GM21528 (cell line): ENCODE measurements around the gene OTP.

Experiments used
- ATAC-seq: cut with Tn5 transposase; IDR thresholded peaks from one replicate; pipeline ENCODE4 v1.9.1; 2021; ENCODE audit warnings: mild to moderate bottlenecking, moderate library complexity; ENCODE audit not compliant: unreplicated experiment, low FRiP score

The OTP gene

DNA sequence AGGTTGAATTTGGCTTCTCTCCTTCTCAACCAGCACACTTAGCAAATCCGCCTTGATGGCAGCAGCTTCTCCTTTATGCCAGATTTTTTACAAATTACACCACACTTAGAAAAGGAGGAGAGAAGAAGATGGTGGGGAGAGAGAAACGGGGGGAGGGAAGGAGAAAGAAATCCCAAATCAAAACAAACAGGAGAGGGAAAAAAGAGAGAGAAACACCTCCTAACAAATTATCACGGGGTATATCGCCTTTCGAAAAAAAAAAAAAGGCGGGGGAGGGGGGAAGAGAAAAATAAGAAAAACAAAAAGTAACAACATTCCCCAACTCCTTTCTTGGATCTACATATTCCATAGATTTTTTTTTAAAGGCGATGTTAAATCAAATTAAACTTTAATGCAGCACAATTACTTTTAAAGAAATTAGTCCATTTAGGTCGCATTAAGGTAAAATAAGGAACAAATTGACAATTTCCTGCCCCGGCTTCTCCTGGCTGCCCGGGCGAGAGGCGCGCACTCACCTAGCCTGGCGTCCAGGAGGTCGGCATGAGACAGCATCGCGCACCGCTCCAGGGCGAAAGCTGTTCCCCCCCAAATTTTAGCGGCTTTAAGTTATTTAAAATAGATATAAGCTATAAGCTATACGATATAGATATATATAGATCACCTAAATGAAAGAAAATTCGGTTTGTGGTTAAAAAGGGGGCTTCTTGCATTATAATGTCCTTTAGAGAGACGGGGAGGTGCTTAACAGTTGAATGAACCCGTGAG, at the start of gene OTP:
TSS of gene OTP (minus strand) at position 716 of the 765 bp plus-strand sequence. CDS start at position 552, 164 bp downstream.
- no peak for ATAC-seq

DNA sequence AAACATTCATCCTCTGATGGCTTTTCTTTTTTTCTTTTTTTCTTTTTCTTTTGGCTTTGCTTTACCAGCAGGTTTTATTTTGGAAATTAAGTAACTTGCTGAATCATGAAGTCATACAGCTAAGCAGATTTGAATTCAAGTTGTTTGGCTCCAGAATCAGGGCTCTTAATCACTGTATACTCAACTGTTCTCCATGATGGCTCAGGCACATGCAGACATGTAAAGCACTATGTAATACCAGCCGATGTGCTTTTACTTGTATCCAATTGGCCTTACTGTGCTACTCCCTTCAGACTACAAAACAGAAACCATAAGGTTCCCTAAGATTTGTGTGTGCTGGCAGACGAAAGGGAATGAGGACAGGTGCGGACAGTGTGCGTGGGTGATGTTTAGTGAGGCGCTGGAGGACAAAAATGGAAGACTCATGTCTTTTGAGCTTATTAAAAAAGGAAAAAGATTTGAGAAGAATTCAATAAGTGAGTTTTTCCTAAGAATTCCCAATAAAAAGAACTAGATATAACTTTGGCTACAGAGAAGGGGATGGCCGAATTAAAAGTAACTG, 44.7 kb upstream of the OTP start:
- no peak for ATAC-seq

DNA sequence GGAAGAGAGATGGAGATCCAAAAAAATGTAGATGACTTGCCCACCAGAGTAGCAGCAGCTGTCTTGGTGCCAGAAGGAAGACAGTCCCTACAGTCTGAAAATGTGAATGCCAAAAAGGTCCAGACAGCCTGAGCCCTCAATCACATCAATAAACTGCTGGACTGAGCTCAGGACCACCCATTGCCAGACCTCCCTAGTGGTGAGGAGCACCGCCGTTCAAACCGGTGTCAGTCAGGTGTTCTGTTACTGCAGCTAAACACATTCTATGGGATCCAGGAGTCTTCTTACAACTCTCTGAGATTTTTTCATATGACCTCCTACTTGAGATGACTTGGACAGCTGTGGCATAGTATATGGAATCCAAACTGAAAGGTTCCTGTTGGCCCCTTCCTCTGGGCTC, 32.0 kb upstream of the OTP start:
- no peak for ATAC-seq

DNA sequence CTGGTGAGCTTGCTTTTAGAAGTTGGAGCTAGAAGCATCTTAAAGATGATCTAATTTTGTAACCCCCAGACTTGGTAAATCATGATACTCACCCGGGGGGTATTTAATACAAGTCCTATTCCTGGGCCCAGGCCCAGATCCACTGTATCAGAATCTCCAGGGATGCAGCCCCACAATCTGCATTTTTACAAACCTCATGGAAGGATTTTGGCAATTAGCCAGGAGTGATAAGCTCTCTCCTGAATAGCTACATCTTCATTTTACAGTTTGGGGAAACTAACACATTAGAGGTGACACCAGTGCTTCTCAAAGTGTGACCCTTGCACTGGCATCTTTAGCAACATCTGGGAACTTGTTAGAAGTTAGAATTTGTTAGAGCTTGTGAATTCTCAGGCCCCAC, 31.2 kb upstream of the OTP start:
- ATAC-seq: no peak

DNA sequence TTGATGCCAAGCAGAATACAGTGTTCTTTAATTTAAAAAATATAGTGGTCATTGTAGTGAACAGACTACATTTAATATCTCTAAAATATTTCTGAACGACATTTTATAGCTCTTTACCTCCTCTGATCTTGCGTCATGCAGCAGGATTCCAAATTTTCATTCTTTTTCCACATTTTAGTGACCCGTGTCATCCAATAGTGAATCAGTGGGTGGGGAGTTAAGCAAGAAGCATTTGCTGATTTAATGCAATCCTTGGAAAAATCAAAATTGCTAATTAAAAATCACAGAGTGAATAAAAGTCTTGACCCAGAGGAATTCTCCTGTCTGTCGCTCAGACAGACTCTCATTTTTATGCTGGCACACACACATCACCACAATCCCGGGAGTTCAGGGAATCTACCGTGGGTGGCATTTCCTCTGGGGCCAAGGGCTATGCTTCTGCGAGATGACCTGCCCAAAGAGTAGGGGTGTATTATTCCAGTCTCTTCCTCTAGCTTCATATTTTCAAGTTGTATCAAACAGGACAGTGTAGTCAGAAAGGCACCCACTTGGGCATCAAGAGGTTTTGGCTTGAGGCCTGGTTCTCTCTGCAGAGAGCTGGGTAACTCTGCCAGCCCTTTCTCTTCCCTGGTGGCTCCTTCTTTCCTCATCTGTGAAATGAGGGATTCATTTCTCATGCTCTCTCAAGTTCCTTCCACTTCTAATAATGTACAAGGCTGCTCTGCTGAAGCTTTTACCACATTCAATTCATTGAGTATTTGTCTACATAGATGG, 24.8 kb upstream of the OTP start:
- ATAC-seq: no peak

DNA sequence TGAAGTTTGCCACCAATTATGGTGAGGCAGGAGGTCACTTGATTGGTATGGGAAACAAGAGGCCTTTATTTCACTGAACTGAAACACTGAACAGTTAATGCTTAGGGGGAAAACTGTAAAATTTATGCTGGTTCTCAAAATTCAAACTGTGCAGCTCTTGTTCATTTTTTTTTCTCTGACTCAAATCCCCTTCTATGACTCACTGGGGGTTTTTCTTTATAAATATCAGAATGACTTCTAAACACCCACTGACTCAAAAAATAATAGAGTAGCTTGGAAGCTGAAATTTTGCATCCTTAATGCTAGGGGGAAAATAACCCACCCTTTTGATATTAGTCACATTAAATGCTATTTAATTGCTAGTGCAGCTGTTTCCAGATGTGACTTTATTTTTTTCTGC, 24.1 kb upstream of the OTP start:
- ATAC-seq: no peak

DNA sequence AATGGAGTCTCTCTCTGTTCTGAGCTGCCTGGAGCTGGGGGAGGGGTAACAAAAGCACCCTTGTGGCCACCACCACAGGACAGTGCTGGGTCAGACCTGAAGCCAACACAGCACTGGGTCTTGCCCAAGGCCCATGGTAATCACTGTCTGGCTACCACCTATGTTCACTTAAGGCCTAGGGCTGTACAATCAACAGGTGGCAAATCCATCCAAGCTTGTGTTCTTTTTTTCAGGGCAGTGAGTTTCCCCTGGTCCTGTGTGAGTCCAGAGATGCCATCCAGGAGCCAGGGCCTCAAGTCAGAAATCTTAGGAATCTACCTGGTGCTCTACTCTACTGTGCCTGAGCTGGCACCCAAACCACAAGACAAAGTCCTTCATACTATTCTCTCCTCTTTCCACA, 20.1 kb upstream of the OTP start:
- no peak for ATAC-seq

DNA sequence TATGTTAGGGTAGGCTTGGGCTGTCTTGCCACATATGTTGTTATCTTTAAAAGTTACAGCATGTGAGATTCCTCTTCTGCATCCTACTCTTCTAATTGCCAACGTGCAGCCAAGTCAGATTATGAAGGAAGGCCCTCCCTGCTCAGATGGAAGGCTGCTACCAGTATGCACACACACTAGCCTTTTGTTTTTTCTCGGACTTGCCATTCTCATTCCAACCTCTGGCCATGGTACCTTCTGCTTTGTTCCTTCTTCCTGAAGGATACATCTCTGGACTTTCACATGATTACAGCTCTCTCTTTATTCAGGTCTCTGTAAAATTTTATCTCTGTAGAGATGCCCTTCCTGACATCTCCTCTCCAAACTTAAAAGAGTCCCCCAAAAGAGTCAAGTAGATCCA, 12.8 kb upstream of the OTP start:
- ATAC-seq: no peak

DNA sequence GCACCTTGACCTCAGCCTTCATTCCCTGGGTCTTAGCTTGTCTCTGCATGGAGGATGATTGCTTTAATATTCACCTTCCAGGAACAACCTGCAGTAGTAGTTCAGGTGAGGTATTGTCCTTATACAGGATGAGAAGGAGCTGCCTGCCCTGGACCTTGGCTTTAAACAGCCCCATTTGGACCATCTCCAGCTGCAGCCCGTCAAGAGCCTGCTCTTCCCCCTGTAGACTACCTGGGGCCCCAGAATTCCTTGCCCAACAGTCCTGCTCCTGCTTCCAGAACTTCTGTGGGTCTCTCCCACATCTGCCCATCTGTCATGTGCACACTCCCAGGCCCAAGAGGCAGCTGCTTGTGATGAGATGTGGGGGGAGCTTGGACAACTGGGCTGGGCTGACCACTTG, 12.2 kb upstream of the OTP start:
- ATAC-seq: no peak

DNA sequence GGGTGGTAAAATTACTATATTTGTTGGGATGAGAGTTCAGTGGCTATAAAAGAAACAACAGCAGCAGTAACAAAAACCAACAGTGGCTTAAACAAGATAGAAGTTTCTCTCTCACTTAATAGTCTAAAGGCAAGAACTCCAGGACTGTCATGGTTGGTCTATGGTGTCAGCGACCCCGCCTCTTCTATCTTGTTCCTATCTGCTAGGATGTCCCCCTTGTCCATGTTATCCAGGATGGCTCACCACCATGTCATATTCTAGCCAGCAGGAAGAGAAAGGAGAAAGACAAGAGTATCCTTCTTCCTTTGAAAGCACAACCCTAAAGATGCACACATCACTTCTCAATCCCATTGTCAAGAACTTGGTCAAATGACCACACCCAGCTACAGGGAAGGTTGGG, 11.3 kb upstream of the OTP start:
- no peak for ATAC-seq

DNA sequence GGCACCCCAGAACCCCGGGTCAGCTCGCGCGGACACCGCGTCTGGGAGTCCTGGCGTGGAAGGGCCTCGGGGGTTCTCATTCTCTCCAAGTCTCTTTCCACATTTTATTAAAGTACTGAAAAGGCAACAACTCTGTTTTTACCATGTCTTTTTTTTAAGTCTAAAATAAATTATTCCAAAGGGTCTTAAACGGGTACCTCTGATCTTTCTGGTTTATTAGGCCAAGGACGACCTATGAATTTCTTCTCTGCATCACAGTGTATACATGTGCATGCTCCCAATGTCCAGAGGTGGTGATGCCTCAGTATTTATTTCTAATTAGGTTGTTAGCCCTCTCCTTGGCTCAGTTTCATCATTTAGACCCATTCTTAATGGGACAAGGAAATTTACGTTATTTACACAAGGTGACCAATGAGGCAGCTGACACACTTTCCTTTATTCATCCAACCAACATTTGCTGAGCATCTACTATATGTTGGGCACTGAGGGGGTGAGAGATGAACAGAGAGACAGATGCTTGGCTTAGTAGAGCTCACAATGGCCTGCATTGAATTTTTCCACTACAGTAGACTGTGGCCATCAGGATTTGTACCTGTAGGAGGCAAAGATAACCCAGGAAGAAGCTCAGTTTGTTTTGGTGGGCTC, 7.6 kb upstream of the OTP start:
- no peak for ATAC-seq

DNA sequence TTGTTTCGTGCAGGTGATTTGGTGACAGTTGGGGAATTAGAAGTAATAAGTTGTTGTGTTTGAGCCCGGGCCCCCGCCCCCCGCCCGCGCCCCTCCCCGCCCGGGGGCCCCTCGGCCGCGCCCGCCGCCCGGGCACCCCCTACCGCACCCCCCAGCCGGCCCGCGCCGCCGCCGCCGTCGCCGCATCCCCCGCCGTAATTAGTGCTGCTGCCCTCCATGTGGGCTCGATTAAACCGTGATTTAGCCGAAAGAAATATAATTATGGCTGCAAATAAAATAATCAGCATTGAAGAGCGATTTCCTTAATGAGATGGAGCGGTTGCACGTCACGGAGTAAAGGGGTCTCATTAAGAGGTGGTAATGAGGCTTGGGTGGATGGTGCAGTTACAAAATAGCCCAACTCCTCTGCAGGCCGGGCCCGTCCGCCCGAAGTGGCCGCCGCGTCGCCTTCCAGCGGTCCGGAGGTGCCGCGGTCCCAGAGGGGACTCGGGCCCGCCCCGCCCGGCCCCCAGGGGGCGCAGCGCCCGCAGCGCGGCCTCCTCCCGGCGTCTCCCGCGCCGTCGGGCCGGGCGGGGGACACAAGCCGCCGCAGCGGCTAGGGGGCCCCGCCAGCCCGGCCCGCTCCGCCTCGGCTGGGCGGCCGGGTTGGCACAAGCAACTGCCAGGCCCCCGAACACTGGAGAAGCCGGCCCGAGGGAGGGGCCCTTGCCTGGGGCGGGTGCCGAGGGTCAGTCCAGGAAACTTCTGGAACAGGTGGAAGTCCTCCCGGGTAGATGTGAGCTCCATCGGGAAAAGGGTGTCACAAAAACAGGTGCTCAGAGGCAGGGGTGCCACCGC, 6.9 kb upstream of the OTP start:
- ATAC-seq: no peak

DNA sequence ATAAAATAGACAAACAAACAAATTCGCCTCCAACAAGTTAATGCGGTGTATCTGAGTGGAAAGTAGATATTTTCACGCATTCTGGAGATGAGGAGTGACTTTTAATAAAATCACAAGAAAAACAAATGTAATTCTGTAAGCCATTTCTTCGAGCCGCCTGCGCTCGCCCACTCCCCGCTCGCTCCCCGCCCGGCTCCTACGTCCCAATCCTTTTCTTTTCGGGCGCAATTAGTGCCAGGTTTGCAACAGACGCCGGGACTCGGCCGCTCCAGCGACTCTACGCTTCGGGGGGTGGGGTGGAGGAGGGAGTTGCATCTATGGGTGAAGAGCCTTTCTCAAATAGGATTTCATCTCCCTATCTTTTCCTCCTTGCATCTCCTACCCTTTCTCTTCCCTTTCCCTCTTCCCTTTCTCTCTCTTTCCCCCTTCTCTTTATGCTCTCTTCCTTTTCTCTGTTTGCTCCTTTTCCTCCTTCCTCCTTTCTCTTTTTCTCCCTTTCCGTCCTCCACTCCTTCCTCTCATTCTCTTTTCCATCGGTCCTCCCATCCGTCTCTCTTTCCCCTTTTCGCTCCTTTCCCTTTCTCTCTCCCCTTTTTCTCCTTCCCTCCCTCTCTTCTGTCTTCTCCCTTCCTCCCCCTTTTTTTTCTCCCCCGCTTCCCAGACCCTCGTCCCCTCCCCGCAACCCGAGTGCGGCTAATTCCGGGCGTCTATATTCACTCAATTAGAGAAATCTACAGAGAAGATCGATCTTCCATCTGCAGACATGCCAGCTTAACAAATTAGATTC, 6.1 kb upstream of the OTP start:
- no peak for ATAC-seq

DNA sequence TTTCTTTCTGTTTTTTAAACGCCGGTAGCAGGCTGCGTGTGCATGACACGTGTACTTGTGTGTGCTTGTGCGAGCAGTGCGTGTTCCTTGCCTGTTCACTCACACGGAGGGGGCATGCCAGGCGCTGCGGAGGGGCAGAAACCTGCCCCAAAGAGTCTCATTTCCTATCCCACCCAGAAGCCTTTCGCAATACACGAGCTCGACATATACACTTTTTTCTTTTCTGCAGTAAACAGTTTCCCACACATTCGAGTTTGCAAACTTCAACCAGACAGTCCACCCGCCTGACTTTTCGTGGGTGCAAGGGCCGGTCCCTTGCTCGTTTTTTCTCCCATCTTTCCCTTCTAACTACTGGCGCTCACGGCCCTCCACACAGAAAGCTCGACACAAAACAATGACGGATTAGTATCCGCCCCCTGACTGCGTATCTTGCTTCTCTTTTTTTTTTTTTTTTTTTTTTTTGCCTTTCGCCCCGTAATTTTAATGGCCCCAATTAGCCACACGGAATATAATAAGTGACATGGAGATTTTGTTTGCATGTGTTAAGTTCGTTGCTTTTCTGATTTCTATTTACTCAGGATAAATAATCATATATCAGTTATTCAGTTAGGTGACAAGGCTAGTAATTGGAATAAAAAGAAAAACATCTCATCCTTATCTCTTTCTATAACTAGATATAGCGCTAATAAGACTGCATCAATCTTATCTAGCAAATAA, 5.3 kb upstream of the OTP start:
- no peak for ATAC-seq

DNA sequence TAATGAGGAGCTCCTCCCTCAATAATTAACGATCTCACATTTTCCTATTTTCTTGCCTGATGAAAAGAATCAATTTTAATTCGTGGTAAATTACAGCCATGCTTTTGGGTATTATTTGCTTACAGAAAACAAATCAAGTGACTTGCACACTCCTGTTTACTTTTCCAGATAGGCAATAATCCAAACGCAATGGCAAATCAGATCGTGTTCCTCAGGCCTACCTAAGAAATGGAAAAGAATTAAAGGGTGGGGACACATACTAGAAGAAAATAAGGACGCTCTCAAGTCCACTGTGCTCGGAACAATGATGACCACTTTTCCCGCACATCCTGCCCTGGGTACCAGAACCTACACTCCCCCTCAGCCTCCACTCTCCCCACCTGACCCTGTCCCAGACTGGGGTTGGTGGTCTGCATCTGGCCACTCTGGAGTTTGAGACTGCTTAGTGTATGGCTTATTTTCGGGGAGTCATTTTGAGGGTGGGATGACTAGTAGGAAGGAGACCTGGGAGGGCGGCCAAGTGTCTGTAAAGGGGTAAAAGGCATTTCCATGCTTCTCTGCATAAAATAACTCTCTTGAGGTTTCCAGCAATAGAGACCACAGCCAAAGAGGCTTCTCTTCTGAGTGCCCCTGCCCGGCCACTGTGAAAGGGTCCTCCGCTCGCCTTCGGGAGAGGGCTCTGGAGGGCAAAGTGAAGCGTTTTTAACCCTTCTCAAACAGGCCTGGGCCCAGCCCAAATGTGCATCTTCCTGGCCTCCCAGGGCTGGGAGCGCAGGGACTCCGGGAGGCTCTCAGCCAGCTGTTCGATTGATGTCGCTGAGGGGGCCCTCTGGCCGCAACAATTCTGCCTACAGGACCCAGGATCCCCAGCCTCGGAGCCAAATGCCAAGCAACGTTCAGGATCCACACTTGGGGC, 4.5 kb upstream of the OTP start:
- no peak for ATAC-seq

DNA sequence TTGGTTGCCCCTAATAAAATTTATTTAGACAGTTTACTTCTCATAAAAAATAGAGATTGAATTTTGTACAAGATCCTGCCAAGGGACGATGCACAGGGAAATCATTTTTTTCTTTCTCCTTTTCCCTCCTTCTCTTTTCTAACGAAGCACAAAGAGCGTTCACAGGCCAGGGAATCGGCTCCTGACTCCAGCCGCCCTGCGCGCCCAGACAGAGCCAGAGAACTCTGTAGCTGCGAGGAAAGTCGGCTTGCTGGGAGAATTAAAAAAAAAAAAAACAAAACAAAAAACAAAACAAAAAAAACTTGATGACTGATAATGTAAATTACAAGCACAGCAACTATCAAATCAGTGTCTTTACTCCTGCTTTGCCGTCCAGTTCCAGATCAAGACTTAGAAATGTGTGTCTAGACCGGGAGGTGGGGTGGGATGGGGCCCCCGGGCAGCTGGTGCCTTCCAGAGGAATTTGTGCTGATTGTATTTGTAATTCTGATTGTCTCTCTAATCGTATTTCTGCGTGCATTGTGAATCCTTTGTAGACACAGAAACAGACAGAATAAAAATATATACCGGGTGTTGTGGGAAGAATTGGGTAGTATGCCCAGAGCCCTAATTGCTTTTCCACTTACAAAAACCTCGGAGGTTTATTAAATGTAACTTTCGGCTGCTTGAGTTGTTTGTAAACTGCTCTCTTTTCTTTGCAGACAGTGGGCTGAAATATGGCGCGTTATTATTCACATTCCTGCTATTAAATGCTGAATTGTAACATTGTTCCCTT, 3.6 kb upstream of the OTP start:
- ATAC-seq: no peak

DNA sequence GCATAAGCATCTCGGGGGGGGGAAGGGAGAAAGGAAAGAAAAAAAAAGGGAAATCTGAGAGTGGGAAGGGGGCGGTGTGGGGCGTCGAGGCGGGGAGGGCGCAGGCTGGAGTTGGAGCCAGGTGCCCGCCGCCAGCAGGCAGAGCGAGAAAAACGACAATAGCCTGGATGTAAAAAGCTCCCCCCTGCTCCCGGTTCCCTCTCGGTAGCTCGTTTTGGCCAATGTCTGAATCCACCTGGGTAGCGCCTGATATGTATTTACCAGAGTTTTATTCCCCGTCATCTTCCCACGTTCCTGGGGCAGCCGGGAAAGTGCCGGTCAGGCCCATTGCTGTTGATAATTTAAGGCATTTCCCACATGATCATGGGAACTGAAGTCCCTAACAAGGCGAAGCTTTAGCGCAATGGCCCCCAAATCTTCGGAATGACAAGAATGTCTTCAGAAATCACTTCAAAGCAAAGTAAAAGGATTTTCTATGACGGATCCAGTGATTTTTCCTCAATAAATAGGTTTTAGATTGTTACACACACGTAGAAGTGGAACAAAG, 3.0 kb upstream of the OTP start:
- ATAC-seq: no peak
